Measurements from ENCODE around the gene TMEM171.

DNA sequence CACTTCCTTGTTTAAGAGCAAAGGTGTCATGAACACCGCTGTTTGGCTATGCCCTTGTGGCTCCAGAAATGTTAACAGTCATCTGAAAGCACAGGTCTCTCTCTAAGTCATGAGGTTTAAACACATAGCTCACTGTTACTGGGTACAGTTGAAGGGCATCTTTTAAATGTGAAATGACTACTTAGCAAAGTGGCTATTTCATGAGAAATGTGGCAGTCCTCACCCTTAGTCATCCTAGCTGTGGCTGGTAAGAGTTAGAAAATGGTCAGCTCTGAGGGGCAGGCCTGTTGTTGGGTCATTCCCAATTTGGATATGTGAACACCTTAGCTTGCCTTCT, 24.2 kb upstream of the TMEM171 start:
- TF ChIP-seq, protein P1, sequence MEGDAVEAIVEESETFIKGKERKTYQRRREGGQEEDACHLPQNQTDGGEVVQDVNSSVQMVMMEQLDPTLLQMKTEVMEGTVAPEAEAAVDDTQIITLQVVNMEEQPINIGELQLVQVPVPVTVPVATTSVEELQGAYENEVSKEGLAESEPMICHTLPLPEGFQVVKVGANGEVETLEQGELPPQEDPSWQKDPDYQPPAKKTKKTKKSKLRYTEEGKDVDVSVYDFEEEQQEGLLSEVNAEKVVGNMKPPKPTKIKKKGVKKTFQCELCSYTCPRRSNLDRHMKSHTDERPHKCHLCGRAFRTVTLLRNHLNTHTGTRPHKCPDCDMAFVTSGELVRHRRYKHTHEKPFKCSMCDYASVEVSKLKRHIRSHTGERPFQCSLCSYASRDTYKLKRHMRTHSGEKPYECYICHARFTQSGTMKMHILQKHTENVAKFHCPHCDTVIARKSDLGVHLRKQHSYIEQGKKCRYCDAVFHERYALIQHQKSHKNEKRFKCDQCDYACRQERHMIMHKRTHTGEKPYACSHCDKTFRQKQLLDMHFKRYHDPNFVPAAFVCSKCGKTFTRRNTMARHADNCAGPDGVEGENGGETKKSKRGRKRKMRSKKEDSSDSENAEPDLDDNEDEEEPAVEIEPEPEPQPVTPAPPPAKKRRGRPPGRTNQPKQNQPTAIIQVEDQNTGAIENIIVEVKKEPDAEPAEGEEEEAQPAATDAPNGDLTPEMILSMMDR (IDR thresholded peaks at IDR 0.05), result no peak
- TF ChIP-seq TCF7L2 (IDR thresholded peaks at IDR 0.05; ENCODE audit: low read depth, low read length) (no peak), POLR2AphosphoS5 (IDR thresholded peaks at IDR 0.05; ENCODE audit: low read depth, low read length) (no peak), SIN3A (IDR thresholded peaks at IDR 0.05; ENCODE audit: borderline replicate concordance, insufficient read depth, low read depth, low read length) (no peak)
- TF ChIP-seq, protein P2, sequence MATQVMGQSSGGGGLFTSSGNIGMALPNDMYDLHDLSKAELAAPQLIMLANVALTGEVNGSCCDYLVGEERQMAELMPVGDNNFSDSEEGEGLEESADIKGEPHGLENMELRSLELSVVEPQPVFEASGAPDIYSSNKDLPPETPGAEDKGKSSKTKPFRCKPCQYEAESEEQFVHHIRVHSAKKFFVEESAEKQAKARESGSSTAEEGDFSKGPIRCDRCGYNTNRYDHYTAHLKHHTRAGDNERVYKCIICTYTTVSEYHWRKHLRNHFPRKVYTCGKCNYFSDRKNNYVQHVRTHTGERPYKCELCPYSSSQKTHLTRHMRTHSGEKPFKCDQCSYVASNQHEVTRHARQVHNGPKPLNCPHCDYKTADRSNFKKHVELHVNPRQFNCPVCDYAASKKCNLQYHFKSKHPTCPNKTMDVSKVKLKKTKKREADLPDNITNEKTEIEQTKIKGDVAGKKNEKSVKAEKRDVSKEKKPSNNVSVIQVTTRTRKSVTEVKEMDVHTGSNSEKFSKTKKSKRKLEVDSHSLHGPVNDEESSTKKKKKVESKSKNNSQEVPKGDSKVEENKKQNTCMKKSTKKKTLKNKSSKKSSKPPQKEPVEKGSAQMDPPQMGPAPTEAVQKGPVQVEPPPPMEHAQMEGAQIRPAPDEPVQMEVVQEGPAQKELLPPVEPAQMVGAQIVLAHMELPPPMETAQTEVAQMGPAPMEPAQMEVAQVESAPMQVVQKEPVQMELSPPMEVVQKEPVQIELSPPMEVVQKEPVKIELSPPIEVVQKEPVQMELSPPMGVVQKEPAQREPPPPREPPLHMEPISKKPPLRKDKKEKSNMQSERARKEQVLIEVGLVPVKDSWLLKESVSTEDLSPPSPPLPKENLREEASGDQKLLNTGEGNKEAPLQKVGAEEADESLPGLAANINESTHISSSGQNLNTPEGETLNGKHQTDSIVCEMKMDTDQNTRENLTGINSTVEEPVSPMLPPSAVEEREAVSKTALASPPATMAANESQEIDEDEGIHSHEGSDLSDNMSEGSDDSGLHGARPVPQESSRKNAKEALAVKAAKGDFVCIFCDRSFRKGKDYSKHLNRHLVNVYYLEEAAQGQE (IDR thresholded peaks at IDR 0.05; ENCODE audit: insufficient read depth in 1 of 2, low read depth in 2 of 2, low read length in 1 of 2), result no peak
